GM18502 (cell line): ENCODE measurements around the gene METTL9.
A peak's percentile ranks its signal among the peaks of the same experiment; 100 is the strongest.

Experiments used
- ATAC-seq: cut with Tn5 transposase; IDR thresholded peaks from one replicate; pipeline ENCODE4 v1.9.1; 2021; ENCODE audit warnings: mild to moderate bottlenecking; ENCODE audit not compliant: unreplicated experiment, poor library complexity

The METTL9 gene

GRCh38 chr16:21702276-21702675, 102.9 kb downstream of the METTL9 start:
- ATAC-seq = no peak

DNA sequence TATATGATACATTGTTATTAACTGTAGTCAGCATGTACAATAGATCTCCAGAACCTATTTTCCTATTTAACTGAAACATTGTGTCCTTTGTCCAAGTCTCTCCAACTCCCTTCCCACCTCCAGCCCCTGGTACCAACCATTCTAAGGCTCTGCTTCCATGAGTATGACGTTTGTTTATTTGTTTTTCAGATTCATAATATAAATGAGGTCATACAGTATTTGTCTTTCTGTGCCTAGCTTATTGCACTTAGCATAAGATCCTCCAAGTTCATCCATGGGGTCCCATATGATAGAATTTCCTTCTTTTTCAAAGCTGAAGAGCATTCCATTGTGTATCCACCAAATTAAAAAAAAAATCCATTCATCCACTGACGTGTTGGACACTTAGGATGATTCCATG, 103.8 kb downstream of the METTL9 start:
- no peak for ATAC-seq

DNA sequence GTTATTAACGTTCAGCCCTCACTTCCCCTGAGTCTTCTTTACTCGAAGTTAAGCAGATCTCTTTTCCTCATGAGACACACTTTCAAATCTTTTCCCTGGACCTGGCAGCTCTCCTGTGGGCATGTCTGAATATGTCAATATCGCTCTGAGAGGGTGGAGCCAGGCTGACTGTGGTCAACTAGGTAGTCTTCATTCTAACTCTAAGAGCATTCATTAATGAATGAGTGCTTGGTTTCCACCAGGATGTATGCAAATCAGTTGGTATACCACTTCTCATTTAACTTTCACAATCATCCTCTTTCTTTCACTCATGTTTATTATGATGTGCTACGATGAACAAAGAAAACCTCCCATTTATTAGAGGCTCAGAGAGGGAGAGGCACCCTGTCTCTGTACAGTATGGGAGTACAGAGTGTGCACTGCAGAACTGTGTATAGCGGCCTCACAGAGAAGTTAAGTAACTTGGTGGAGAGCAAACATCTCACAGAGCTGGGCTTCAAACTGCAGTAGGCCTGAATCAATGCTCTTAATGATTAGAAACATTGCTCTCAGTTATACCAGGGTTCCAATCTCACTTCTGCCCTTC, 104.3 kb downstream of the METTL9 start:
- ATAC-seq = peak; percentile 63

- ATAC-seq = no peak
Measured at GRCh38 chr16:21704266-21704665, 104.9 kb downstream of the METTL9 start.

- ATAC-seq = no peak
Measured at GRCh38 chr16:21704733-21705132, 105.4 kb downstream of the METTL9 start.
